HUES6 (cell line): ENCODE results near the gene RASGRF1.

ENCODE experiments used
- H3K27ac ChIP-seq: 2 replicates; pipeline ENCODE4 v1.7.0; 2013; ENCODE audit warnings: low read depth, mild to moderate bottlenecking, low read length, inconsistent platforms
- H3K27me3 ChIP-seq: 2 replicates; pipeline ENCODE4 v1.6.1; 2013; ENCODE audit warnings: low read length; ENCODE audit not compliant: control insufficient read depth, insufficient read depth
- H3K36me3 ChIP-seq: 2 replicates; pipeline ENCODE4 v1.6.1; 2013; ENCODE audit warnings: low read length; ENCODE audit not compliant: control insufficient read depth, insufficient read depth
- H3K4me1 ChIP-seq: 2 replicates; pipeline ENCODE4 v1.6.1; 2013; ENCODE audit warnings: low read length; ENCODE audit not compliant: control insufficient read depth, insufficient read depth
- H3K4me3 ChIP-seq: 2 replicates; pipeline ENCODE4 v1.5.1; 2013; ENCODE audit warnings: low read depth, low read length
- H3K9ac ChIP-seq: one replicate; pipeline ENCODE4 v1.6.1; 2013; ENCODE audit warnings: mild to moderate bottlenecking, low read length
- H3K9me3 ChIP-seq: 2 replicates; pipeline ENCODE4 v1.6.1; 2013; ENCODE audit warnings: low read depth, low read length; ENCODE audit not compliant: control insufficient read depth, insufficient read depth

Gene RASGRF1

GRCh38 chr15:79051029-79051428 is 39.6 kb downstream of the RASGRF1 start:
- H3K4me1 ChIP-seq = no peaks in the 10 kb centered on the region
- no peak overlapping the region for H3K27ac ChIP-seq
- H3K9ac ChIP-seq = no peak overlapping the region
- H3K9me3 ChIP-seq = no peaks in the 10 kb centered on the region
- no peak overlapping the region for H3K4me3 ChIP-seq
- H3K27me3 ChIP-seq = peaks cover 2% of the 10 kb centered on the region; the same call in 1 of the 2 replicates
- no peaks in the 10 kb centered on the region for H3K36me3 ChIP-seq

DNA sequence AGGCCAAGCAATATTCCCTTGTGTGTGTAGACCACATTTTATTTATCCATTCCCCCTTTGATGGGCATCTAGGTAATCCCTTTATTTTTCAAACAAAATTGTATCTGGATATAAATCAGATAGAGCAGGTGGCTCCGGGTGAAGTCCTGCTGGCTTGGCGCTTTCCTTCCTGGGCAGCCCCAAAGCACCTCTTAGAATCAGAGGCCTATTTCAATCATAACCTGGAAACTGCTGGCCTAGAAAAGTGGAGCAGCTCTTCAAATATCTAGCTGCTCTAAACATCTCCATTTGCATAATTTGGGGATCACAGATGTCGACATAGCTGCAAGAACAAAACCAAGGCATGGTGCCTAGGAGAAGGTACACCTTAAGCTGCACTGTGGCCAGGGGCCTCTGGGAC is 40.2 kb downstream of the RASGRF1 start:
- Histone ChIP-seq H3K4me3 (no peak overlapping the region), H3K27ac (no peak overlapping the region), H3K4me1 (no peaks in the 10 kb centered on the region)

GRCh38 chr15:79049416-79049815 is 41.2 kb downstream of the RASGRF1 start:
- Histone ChIP-seq H3K9me3 (no peaks in the 10 kb centered on the region), H3K27ac (no peak overlapping the region), H3K9ac (no peak overlapping the region), H3K27me3 (0 out of 2 replicates have a peak, but pooled peaks cover 5% of the 10 kb centered on the region), H3K36me3 (no peaks in the 10 kb centered on the region), H3K4me1 (no peaks in the 10 kb centered on the region), H3K4me3 (no peak overlapping the region)

More for the DNA sequence above, 40.2 kb downstream of the RASGRF1 start:
- H3K9ac ChIP-seq = no peak overlapping the region
- 0 out of 2 replicates have a peak, but pooled peaks cover 5% of the 10 kb centered on the region for H3K27me3 ChIP-seq
- no peaks in the 10 kb centered on the region for H3K9me3 ChIP-seq
- H3K36me3 ChIP-seq = no peaks in the 10 kb centered on the region

GRCh38 chr15:79047676-79048439 is 42.7 kb downstream of the RASGRF1 start:
- Histone ChIP-seq H3K9me3 (peaks cover 4% of the 10 kb centered on the region), H3K4me3 (no peak overlapping the region), H3K27me3 (0 out of 2 replicates have a peak, but pooled peaks cover 3% of the 10 kb centered on the region), H3K27ac (no peak overlapping the region), H3K36me3 (no peaks in the 10 kb centered on the region), H3K4me1 (no peaks in the 10 kb centered on the region), H3K9ac (no peak overlapping the region)

DNA sequence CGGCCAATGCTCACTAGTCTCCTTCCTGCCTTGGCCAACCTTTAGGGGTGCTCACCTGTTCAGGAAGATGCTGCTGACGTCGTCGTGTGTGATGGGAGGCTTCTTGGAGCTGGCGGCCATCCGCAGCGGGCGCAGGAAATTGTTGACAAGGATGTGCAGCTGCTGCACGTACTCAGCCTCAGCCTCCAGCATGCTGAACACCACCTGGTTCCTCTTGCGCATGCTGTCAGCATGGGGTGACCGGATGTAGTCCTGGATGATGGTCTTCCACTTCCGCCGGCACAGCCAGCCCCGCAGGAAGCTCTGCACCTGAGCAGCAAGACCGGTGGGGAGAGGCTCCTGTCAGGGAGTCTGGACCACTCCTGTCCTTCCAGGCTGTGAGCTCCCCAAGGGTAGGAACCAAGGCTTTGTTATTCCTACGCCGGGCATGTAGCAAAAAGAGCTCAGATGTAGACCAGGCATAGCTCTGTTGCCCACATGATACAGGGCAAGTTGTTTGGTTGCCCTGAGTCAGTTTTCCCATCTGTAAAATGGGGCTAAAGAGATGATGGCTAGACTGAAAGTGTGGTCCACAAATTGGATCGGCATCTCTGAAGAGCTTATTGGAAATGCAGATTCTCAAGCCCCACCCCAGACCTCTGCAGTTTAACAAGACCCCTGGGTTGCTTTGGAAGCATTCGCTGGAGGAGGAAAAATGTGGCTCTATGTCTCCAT is 43.7 kb downstream of the RASGRF1 start:
- Histone ChIP-seq H3K36me3 (no peaks in the 10 kb centered on the region), H3K27me3 (peaks cover 3% of the 10 kb centered on the region; the same call in 1 of the 2 replicates), H3K4me3 (no peak overlapping the region), H3K9me3 (peaks cover 11% of the 10 kb centered on the region), H3K4me1 (no peaks in the 10 kb centered on the region), H3K9ac (no peak overlapping the region), H3K27ac (no peak overlapping the region)

DNA sequence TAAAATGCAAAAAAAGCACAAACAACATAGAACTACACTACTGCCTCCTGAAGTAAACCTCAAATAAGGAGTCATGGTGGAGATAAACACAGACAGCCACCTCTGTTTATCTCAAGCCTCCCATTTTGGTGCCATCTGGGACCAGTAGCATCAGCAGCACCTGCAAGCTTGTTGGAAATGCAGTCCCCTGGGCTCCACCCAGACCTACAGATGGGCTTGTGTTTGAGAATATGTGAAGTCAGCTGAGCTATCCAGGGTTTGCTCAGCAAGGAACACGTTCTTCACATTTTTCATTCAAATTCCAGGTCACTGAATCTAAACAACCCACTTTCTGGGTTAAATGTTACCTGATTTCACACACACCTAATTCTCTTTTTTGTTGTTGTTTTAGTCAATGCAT is 45.5 kb downstream of the RASGRF1 start:
- peaks cover 3% of the 10 kb centered on the region; the same call in 1 of the 2 replicates for H3K27me3 ChIP-seq
- no peak overlapping the region for H3K9ac ChIP-seq

DNA sequence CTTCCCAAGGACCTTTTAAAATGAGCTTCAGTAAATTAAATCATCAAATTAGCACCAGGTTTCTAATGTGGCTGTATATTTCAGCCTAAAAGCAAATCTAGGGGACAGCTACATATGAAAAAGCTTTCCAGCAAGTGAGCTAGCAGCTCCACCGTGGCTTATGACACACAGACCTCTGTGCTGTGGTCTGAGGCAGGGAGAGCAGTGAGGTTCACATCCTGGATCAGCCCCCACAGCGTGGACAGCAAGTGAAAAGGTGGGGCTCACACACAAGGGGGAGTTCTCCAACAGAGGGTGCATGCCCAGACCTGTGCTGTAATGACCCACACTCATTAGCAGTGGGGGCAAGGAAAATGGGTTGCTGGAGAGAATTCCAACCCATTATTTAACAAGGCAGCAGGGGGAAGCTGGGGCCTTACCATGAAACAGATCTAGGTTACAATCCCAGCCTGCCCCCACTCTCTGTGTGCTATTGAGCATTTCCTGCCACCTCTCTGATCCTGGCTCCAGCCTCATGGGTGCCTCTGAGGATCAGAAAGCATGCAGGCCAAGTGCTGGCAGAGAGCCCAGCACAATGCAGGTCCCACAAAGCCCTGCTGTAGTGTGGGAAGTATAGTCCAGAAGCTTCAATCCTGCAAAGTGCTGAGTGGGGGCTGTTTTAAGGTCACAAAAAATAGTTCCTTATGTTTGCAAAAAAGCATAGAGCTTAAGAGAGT is 48.2 kb downstream of the RASGRF1 start:
- H3K9ac ChIP-seq = no peak overlapping the region
- H3K27ac ChIP-seq = no peak overlapping the region
- H3K27me3 ChIP-seq = peaks cover 3% of the 10 kb centered on the region; the same call in 1 of the 2 replicates
- H3K4me1 ChIP-seq = no peaks in the 10 kb centered on the region
- H3K4me3 ChIP-seq = no peak overlapping the region
- no peaks in the 10 kb centered on the region for H3K36me3 ChIP-seq
- peaks cover 15% of the 10 kb centered on the region for H3K9me3 ChIP-seq

More for the DNA sequence above, 45.5 kb downstream of the RASGRF1 start:
- H3K27ac ChIP-seq = no peak overlapping the region
- no peaks in the 10 kb centered on the region for H3K36me3 ChIP-seq
- peaks cover 11% of the 10 kb centered on the region for H3K9me3 ChIP-seq
- no peaks in the 10 kb centered on the region for H3K4me1 ChIP-seq
- H3K4me3 ChIP-seq = no peak overlapping the region

DNA sequence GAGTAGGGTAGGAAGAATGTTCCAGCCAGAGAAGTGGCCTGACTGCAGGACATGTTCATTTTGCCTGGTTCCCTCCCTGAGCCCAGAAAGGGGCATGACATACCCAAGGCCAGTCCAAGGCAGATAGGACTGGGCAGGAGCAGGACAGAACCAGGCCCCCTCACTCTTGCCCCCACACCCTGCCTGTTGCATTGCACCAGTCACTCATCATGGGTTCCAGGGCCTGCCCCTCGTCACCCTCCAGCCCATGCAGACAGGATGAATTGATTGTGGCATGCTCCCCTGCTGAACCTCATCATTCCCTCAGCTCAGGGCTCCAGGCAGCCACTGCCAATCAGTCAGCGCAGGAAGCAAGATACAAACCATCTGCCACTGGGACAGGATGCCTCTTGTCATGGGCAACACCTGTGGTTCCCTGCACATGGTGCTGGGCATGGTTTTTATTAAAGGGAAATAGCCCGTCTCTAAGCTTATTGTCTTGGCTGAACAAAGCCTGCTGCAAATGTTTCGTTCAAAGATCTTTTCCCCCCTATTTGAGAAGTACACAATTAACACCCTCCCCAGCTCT is 48.9 kb downstream of the RASGRF1 start:
- peaks cover 19% of the 10 kb centered on the region for H3K9me3 ChIP-seq

DNA sequence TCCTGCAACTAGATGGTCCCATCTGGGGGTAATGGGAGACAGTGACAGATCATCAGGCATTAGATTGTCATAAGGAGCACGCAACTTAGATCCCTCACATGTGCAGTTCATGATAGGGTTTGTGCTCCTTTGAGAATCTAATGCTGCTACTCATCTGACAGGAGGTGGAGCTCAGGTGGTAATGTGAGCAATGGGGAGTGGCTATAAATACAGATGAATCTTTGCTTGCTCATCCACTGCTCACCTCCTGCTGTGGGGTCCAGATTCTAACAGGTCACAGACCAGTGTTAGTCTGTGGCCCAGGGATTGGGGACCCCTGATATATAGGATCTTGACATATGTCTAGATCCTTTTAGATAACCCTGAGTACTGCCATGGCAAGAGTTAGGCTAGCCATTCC is 52.7 kb downstream of the RASGRF1 start:
- no peaks in the 10 kb centered on the region for H3K36me3 ChIP-seq
- H3K27me3 ChIP-seq = no peaks in the 10 kb centered on the region; the same call in 1 of the 2 replicates
- H3K9ac ChIP-seq = no peak overlapping the region
- peaks cover 15% of the 10 kb centered on the region for H3K9me3 ChIP-seq
- H3K27ac ChIP-seq = no peak overlapping the region
- H3K4me3 ChIP-seq = no peak overlapping the region
- H3K4me1 ChIP-seq = peaks cover 9% of the 10 kb centered on the region

More for the DNA sequence above, 48.9 kb downstream of the RASGRF1 start:
- no peak overlapping the region for H3K4me3 ChIP-seq
- no peaks in the 10 kb centered on the region for H3K4me1 ChIP-seq
- H3K9ac ChIP-seq = no peak overlapping the region
- H3K27ac ChIP-seq = no peak overlapping the region
- no peaks in the 10 kb centered on the region for H3K36me3 ChIP-seq
- H3K27me3 ChIP-seq = peaks cover 3% of the 10 kb centered on the region; the same call in 1 of the 2 replicates

DNA sequence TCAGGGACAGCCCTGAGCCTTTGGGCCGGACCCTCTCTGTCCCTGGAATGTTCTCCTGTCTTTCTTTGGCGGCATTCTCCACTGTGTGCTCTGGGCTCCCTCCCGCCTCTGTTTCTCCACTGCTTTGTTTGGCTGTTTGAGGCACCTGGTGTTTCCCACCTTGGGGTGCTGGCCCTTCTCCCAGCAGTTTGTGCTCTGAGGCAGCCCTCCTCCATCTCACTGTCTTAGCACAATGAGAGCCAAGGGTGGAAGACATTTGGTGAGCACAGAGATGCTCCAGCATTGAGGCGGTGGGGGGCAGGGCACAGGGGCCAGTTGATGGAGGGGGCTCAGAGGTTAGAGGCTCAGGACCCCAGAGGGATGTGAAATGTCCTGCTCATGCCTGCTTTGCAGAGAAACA is 54.3 kb downstream of the RASGRF1 start:
- H3K4me3 ChIP-seq = no peak overlapping the region
- no peaks in the 10 kb centered on the region for H3K36me3 ChIP-seq
- H3K9ac ChIP-seq = no peak overlapping the region
- no peaks in the 10 kb centered on the region for H3K27me3 ChIP-seq
- H3K27ac ChIP-seq = no peak overlapping the region
- H3K4me1 ChIP-seq = peaks cover 9% of the 10 kb centered on the region
- H3K9me3 ChIP-seq = peaks cover 8% of the 10 kb centered on the region
